Measurements from ENCODE around the gene MCUR1.
"Not testable (repeated sequence)": the region's sequence is repeated elsewhere in the genome, so short reads cannot be mapped to it uniquely, and the experiment has no call there.

Gene MCUR1

DNA sequence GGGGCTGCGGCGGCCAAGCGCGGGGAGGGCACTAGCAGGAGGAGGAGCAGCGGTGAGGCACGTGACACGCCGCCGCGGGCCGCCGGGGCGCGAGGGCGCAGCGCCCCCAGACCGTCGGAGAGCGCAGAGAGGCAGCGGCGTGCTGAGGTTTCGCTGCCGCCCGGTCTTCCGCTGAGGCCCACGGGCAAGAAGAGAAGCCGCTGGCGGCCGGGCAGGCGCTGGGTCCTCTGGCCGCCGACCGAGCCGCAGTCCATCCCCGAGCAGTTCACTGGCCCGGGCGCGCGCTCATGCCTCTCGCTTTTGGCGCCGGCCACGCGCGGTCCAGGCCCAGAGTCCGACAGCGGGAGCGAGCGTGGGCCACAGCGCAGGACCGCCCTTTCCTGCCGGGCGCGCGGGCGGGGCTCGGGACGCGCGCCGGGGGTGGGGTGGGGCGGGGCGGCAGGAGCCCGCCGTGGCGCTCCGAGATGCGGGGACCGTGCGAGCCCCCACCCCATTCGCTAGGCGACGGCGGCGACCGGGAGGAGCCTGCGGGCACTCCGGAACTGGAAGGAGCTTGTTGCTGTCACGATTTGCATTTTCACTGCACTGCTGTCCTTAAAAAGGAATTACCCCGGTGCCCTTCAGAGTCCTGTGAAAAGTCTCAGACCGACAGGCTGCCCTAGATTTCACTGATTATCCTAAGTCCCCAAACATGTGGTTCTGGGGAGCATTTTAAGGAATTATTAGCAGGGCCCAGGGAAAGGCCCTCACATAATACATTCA, at the start of gene MCUR1:
TSS of gene MCUR1 (minus strand) at position 382 of the 762 bp plus-strand sequence. CDS start at position 254, 128 bp downstream.
- peak; percentile 69 to 72 for DNase-seq

- no peak for DNase-seq
Measured at GRCh38 chr6:13863699-13864155, 49.4 kb upstream of the MCUR1 start.

DNA sequence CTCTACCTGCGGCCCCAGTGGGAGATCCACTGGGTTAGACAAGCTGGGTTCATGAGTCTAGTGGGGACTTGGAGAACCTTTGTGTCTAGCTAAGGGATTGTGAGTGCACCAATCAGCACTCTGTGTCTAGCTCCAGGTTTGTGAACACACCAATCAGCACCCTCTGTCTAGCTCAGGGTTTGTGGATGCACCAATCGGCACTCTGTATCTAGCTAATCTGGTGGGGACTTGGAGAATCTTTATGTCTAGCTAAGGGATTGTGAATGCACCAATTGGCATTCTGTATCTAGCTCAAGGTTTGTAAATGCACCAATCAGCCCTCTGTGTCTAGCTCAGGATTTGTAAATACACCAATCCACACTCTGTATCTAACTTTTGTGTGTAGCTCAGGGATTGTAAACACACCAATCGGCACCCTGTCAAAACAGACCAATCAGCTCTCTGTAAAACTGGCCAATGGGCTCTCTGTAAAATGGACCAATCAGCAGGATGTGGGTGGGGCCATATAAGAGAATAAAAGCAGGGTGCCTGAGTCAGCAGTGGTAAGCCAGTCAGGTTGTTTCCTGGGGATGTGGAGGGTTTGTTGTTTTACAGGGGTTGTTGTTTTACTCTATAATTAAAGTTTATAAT, 46.3 kb upstream of the MCUR1 start:
- not testable (repeated sequence) for DNase-seq

- no peak for DNase-seq
Measured at GRCh38 chr6:13859871-13860555, 45.7 kb upstream of the MCUR1 start.

- no peak for DNase-seq
Measured at GRCh38 chr6:13854716-13855250, 40.4 kb upstream of the MCUR1 start.

DNA sequence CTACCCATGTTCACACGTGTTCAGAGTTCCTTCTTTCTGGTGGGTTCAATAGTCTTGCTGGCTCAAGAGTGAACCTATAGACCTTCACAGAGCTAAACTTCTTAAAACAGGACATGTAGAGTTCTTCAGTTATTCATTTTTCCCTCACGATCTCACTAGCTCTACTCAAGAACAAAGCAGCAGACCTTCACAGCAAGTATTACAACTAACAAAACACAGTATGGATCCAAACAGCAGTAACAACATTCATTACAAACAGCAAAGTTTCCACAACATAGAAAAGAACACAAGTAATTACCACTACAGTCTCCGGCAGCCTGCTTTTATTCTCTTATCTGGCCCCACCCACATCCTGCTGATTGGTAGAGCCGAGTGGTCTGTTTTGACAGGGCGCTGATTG, 39.5 kb upstream of the MCUR1 start:
- no peak for DNase-seq

- no peak for DNase-seq
Measured at GRCh38 chr6:13851803-13852202, 37.4 kb upstream of the MCUR1 start.

DNA sequence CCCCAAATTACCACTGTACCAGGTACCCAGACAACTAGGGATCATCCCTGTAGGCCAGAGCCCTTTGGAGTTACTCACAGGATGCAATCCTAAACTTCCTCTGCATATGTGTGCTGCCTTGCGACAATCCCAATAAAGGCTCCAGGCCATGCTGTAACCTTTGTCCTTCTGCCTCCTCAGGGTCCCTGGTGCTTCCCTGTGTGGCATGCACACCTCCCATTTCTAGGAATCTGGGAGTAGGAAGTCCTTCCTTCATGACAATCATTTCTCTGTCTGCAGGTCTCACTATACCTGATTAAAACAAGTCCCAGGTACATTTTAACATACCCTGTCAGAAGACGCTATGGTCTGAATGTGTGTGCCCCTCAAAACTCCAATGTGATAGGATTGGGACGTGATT, 37.0 kb upstream of the MCUR1 start:
- DNase-seq = no peak

DNA sequence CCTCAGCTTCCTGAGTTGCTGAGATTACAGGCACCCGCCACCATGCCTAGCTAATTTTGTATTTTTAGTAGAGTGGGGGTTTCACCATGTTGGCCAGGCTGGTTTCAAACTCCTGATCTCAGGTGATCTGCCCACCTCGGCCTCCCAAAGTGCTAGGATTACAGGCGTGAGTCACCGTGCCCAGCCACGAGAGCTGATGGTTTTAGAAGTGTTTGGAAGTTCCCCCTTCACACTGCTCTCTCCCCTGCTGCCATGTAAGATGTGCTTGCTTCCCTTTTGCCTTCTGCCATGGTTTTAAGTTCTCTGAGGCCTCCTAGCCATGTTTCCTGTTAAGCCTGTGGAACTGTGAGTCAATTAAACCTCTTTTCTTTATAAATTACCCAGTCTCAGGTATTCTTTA, 36.3 kb upstream of the MCUR1 start:
- DNase-seq = not testable (repeated sequence)

DNA sequence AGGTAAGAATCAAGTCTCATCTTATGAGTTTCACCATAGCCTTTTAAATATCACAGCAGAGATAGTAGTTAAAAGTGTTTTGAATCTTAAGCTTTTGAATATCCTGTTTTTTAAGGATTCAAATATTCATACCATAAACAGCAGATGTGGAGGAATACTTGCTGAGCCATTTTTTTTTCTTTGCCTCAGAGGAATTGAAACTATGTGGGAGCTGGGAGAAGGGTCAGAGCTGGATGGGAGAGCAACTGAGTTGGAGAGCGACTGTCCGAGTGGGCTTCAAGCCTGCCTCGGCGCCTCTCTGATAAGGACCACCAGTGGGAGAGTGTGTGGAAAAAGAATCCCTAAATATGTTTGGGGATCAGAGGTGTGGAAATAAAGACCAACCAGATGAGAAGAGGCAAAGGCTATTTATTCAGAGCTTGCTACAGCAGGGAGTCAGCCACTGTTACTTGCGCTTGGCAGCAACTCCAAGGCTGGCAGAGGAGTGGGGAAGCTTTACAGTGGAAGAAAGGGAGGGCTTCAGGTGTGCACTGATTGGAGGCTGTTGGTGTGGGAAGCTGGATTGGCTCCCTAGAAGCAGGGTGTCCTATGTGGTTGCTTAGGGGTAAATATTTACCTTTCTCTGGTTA, 34.3 kb upstream of the MCUR1 start:
- DNase-seq = no peak

DNA sequence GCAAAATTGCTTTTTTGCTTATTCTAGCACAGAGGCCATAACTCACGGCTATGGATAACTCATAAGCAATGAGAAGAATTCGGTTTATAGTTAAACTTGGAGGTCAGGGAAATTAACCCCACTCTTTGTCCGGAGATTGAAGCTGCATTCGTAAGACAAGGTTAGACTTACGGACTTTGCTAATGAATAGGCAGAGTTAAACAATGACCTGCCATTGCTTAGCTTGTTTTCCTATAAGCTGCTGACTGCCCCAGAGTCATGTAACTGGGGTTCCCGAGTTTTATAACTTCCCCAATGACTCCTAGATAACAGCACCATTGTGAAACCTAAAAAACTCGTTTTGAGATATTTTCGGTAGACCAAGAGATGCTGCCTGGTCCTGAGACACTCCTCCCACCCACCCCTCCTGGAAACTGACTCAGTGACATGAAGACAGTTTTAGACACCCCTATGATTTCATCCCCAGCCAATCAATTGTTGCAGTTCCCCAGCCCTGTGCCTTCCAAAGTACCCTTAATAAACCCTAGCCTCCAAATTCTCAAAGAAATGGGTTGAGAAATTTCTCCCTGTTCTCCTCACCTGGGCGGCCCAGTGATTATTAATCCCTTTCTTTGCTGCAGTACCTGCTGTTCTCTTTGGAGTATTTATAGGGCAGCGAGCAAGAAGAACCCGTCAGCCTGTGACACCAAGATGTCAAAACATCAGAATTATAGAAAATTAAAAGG, 33.1 kb upstream of the MCUR1 start:
- DNase-seq = no peak

- no peak for DNase-seq
Measured at GRCh38 chr6:13846841-13847240, 32.5 kb upstream of the MCUR1 start.

DNA sequence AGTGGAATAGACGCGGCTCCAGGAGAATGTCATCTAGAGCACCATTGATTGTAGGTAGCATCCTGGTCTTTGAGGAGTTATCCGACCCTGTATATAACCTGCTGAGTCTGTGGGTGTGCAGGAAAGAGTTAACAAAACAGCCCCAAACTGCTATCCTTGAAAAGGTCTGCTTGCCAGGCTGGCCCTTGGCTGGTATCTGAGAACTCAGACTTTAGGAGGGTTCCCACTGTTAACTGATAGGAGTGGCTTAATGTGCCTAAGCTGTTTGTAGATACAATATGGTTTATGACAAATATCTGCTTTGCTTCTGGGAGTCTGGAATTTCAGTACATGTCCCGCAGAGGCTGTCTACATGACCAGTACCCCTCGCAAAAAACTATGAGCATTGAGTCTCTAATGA, 27.6 kb upstream of the MCUR1 start:
- DNase-seq = no peak

DNA sequence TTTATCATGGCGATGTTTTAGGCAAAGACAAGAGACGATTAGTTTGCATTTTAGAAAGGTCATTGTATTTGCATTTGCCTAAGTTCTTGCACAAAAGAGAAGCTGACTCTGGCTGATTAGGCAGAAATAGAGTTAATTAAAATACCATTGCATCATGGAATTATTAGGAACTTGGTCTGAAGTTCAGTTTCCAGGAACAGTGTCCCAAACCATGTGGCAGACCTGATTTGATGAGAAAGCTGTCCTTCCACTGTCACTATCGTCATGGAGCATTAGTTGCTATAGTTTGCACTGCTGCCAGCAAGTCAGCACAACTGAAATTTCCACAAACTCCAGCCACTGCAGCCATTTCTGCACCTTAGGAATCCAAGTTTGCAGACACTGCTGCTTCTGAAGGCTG, 24.3 kb upstream of the MCUR1 start:
- no peak for DNase-seq

GRCh38 chr6:13836170-13836569, 21.8 kb upstream of the MCUR1 start:
- no peak for DNase-seq

- no peak for DNase-seq
Measured at GRCh38 chr6:13834790-13835189, 20.4 kb upstream of the MCUR1 start.

GRCh38 chr6:13834018-13834417, 19.7 kb upstream of the MCUR1 start:
- DNase-seq = not testable (repeated sequence)

DNA sequence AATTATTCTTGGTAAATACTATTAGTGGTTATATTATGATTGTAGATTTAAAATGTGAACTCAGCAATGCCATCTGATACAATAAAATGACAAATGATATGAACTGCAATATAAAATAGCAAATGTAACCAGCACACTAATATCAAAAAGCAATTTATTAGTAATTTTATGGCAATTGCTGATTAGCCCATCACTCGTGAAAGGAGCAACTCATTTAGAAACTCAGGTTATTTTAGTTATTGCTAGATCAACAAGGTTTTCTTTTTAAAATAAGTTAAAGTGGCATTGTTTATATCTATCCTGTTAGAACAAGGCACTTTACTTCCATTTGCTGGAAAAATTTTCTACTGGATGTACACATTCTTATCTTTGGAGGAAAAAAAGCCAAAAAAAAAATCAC, 18.4 kb upstream of the MCUR1 start:
- DNase-seq = no peak

- no peak for DNase-seq
Measured at GRCh38 chr6:13831615-13832014, 17.3 kb upstream of the MCUR1 start.

- no peak for DNase-seq
Measured at GRCh38 chr6:13830803-13831202, 16.4 kb upstream of the MCUR1 start.

DNA sequence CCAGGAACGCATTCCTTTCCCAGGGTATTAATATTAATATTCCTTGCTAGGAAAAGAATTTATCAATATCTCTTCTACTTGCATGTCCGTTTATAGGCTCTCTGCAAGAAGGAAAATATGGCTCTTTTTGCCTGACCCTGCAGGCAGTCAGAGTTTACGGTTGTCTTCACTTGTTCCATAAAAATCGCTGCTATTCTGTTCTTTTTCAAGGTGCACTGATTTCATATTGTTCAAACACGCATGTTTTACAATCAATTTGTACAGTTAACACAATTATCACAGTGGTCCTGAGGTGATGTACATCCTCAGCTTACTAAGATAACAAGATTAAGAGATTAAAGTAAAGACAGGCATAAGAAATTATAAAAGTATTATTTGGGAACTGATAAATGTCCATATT, 15.1 kb upstream of the MCUR1 start:
- not testable (repeated sequence) for DNase-seq

- DNase-seq = not testable (repeated sequence)
Measured at GRCh38 chr6:13828656-13829301, 14.4 kb upstream of the MCUR1 start.
